Ovary (tissue), 3 donors: ENCODE results near the gene SPATA1.
"Not testable (repeated sequence)": the region's sequence is repeated elsewhere in the genome, so short reads cannot be mapped to it uniquely, and the experiment has no call there.

Experiments used
- POLR2A ChIP-seq: fragments of 450-650 bp; IDR thresholded peaks from one replicate; pipeline ENCODE4 v1.6.1; 2017; ENCODE audit warnings: antibody characterized with exemption, mild to moderate bottlenecking, moderate library complexity
- TF ChIP-seq, protein P1 (sequence below), 3 donors: fragments of 450-650 bp in 2 of 3; fragments of 200-600 bp in 1 of 3; IDR thresholded peaks; one replicate each; pipeline versions ENCODE4 v1.5.1 to v1.8.0; 2016 to 2022; ENCODE audit warnings: antibody characterized with exemption in 3 of 3, mild to moderate bottlenecking in 1 of 3
- donor health status: DM: no; HTN: no; CAD: no.

DNA sequence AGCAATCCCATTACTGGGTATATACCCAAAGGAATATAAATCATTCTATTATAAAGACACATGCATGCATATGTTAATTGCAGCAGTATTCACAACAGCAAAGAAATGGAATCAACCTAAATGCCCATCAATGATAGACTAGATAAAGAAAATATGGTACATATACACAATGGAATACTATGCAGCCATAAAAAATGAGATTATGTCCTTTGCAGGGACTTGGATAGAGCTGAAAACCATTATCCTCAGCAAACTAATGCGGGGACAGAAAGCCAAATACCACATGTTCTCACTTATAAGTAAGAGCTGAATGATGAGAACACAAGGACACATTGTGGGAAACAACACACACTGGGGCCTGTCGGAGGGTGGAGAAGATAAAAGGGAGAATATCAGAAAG lies 88.8 kb downstream of the SPATA1 start:
- TF ChIP-seq, protein P1, sequence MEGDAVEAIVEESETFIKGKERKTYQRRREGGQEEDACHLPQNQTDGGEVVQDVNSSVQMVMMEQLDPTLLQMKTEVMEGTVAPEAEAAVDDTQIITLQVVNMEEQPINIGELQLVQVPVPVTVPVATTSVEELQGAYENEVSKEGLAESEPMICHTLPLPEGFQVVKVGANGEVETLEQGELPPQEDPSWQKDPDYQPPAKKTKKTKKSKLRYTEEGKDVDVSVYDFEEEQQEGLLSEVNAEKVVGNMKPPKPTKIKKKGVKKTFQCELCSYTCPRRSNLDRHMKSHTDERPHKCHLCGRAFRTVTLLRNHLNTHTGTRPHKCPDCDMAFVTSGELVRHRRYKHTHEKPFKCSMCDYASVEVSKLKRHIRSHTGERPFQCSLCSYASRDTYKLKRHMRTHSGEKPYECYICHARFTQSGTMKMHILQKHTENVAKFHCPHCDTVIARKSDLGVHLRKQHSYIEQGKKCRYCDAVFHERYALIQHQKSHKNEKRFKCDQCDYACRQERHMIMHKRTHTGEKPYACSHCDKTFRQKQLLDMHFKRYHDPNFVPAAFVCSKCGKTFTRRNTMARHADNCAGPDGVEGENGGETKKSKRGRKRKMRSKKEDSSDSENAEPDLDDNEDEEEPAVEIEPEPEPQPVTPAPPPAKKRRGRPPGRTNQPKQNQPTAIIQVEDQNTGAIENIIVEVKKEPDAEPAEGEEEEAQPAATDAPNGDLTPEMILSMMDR (IDR thresholded peaks at IDR 0.05) = not testable (repeated sequence)
- not testable (repeated sequence) for TF ChIP-seq POLR2A
